ENCODE measurements around the gene NUDT22.

NUDT22 gene

DNA sequence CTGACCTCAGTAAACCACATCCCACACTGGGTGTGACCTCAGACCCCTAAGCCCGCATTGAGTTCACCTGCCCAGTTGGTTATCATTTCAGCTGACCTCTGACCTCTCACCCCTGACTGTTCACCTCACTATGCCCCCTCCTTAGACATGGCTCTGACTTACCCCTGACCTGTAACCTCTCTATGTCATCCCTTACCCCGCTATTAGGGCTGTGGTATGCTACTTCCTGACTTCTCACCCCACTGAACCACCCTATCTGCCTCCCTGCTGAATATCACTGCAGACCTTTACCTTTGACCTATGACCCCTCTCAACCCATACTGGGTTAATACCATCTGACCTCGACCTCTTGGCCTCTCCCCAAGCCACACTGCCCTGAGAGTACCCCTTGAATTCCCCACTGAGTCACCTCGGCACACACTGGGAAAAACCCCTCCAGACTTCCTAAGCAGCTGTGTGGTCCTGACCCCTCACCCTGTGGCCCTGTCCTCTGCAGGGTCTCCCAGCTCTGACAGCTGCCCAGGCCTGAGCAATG, 33.5 kb downstream of the NUDT22 start:
- no peak for DNase-seq

- no peak for DNase-seq
Observed at GRCh38 chr11:64260147-64260708, 34.2 kb downstream of the NUDT22 start.

DNA sequence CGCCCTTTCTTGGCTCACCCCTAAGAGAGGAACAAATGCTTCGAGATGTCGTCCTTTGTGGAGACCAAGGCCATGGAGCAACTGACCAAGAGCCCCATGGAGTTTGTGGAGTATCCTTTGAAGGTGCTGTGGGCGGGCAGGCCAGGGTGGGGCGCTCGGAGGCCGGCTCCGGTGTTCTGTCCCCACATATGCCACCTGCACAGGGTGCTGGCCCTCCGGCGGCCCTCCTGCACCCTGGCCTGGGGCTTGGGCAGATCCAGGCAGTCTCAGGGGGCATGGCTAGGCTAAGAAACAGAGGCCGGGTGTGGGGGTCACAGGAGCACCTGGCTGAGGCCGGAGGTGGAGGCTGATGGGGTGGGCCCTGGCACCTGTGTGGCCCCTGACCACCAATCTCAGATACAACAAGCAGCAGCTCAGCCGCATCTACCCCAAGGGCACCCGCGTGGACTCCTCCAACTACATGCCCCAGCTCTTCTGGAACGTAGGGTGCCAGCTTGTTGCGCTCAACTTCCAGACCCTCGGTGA, 35.5 kb downstream of the NUDT22 start:
- DNase-seq = no peak

- DNase-seq = no peak
Observed at GRCh38 chr11:64262271-64263002, 36.4 kb downstream of the NUDT22 start.

DNA sequence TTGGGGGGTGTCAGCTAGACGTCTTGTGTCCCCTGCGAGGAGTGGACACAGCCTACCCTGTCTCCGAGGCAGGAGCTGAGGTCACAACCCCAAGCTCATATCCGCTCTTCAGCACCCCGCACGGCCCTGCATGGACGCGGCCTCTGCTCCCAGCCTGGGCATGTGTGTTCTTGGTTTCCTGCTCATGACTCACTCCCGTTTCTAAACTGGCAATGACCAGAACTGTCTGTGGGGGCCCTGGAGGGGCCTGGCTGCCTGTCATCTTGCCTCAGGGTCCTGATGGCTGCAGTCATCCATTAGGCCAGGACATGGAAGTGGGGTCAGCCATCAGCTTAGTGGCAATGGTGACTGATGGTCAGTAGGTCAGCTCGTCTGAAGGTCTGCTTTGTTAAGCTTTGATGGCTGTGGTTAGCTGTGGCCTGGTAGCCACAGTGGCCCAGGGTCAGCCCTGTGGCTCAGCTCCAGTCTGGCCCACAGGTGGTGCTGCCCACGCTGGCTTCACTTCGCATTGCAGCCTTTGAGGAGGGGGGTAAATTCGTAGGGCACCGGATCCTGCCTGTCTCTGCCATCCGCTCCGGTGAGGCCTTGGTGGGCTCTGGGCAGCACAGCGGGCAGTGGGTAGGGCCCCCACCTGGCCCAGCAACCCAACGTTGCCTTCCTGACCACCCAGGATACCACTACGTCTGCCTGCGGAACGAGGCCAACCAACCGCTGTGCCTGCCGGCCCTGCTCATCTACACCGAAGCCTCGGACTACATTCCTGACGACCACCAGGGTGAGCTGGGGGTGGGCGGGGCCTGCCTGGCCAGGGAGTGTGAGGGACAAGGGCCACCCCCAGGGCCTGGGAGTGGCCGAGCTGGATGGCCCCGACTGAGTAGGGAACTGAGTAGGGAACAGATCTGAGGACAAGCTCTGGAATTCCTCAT, 37.2 kb downstream of the NUDT22 start:
- DNase-seq = no peak

GRCh38 chr11:64263947-64264317, 37.9 kb downstream of the NUDT22 start:
- no peak for DNase-seq

GRCh38 chr11:64264371-64264852, 38.3 kb downstream of the NUDT22 start:
- DNase-seq = no peak

GRCh38 chr11:64265176-64266160, 39.4 kb downstream of the NUDT22 start:
- DNase-seq = no peak

GRCh38 chr11:64266339-64266738, 40.3 kb downstream of the NUDT22 start:
- no peak for DNase-seq

DNA sequence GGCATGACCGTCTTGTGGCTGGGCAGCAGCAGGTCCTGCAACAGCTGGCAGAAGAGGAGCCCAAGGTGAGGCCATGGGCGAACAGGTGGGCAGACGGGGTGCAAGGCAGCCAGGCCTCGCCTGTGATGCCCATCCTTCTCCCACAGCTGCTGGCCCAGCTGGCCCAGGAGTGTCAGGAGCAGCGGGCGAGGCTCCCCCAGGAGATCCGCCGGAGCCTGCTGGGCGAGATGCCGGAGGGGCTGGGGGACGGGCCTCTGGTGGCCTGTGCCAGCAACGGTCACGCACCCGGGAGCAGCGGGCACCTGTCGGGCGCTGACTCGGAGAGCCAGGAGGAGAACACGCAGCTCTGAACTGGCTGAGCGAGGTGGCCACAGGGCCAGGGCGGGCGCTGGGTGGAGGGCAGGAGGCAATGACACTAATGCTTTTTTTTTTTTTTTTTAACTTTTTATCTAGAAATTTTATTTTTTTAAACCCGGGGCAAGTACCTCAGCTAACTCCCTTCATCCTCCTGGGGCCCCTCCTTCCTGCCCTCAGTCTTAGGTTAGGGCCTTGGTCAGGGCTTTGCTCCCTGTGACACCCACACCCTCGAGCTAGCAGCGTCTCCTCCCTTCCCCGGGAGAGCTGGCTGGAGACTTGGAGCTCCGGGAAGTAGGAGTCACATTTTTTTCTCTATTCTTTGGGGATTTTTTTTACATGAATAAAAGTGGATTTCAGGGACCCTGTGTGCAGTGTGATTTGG, 41.3 kb downstream of the NUDT22 start:
- DNase-seq = no peak

DNA sequence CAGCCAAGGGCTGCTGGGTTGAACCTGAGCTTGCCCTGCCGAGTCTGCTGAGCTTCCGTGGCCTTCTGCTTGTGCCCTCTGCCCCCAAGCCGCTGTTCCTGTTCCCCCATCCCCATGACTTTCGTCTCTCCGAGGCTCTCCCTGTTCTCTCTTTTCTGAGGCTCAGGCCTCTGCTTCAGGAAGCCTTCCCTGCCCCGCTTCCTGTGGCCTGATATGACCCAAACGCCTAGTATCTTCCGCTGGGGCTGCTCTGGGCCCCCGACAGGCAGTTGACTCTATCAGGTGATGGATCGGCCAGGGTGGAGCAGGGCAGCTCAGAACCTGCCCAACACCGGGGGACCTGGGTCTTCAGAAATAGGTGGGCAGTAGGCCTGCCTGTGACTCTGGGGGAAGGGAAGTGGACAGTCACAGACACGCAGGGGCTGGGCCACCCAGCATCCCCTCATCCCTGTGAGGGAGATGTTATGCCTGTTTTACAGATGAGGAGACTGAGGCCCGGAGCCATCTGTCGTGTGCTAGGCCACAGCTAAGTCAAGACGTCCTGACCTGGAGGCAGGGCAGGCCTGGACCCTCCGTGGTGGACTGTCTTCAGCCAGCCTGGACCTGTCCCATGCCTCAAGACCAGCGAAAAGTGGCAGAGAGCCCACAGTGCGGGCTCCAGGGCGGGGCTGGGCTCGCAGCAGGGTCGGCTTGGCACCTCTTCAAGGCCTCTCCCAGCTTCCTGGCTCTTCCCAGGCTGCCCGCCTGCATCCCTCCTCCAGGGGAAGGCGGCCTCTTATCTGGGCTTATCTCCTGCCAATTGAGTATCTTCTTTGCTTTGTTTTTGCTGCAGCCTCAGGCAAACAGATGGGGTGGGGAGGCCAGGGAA, 42.2 kb downstream of the NUDT22 start:
- peak; percentile 14 for DNase-seq

GRCh38 chr11:64268893-64269539, 42.9 kb downstream of the NUDT22 start:
- peak; percentile 68 for DNase-seq

DNA sequence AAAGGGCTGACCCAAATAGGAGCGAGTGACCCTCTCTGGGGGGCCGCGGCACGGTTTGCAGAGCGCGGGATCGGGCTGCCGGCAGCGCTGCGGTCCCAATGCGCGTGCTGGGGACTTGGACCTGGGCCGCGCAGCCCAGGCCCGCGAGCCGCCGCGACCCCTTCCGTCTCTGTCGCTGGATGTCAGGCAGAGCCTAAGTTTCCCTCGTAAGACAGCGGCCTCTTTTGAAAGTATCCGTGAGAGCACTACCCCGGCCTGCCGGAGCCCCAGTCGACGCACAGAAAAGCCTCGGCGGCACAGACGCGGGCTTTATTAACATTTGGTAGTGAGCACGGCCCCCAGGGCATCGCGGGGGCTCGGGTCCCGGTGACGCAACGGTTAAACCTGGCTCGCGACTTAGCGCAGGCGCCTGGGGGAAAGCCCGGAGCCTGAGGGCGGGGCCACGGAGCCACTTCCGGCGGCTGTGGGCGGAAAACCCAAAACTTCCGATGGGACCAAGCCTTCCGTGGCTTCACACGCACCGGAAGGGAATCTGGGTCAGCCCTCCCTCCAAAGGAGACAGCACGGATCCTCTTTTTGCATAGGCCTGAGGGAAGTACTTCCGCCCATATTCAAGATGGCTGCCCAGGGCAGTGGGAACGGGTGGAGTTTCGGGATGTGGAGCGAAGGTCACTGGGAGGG, 43.6 kb downstream of the NUDT22 start:
- peak; percentile 100 for DNase-seq

GRCh38 chr11:64275031-64275800, 49.1 kb downstream of the NUDT22 start:
- DNase-seq = no peak

GRCh38 chr11:64275841-64276240, 49.8 kb downstream of the NUDT22 start:
- DNase-seq = no peak

DNA sequence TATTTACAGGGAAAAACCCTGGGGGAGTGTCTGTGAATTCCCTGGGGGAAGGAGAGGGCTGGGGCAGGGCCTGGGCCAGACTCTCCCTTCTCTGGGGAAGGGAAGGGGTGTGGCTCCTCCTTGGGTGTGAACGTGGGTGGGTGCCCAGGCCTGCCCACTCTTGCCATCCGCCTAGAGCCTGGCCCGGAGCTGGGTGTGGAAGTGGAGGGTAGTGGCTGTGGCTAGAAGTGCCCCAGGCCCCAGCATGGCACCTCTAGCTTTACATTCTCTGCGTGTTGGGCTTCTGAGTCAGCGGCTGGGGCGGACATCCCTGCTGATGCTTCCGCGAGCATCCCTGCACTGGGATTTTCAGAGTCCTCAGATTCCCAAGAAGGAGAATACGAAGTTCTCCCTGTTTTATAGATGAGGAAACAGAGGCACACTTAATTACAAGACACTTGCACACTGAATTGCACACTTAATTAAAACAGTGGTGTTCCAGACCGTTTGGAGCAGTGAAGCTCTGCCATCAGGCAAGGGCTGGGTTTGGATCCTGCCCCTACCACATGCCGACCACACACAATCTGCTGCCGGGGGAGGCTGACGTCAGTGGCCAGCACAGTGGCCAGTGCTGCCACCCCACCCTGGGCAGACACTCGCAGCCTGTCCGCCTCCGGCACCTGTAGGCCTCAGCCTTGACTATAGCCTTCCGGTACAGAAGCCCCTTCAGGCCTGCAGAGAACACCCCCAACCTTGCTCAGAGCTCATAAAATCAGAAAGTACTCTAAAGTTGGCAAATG, 50.8 kb downstream of the NUDT22 start:
- no peak for DNase-seq

DNA sequence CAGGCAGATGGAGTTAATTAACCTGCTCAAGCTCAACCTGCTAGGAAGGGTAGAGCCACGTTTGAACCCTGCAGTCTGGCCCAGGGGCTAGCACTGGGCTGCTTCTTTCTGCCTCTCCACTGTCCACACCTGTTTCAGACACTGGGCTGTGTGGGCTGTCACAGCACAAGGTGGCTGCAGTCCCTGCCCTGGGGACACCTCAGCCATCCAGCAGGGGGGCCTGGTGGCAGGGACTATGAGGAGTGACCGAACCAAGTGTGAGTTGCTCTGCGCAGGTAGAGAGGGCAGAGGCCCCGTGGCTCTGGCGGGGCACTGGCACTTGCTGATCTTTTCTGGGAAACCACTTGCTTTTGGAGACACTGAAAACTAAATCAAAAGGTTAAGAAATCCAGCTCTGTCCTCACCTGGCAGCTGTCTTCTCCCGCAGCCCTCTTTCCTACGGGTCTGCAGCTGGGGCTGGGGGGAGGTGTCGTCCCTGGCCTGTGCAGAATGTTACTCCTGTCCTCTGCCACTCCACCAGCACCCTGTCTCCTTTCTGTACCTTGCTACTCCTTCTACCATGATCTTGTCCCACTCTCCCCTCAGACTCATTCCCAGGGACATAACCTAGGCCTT, 52.6 kb downstream of the NUDT22 start:
- DNase-seq = no peak
